ENCODE results near the gene DHX58. TPM values are rescaled to one million over a fixed set of nuclear protein-coding genes. Genes with fewer than 3 reads are reported as not detected.

DHX58 gene
- total and polyA plus RNA-seq, 2 donors from 2014 or later: 22.1 to 27.5 TPM

GRCh38 chr17:42122371-42123303 lies 10.1 kb upstream of the DHX58 start, which contains the start of gene HSPB9:
HSPB9 (plus strand) TSS chr17:42122804; CDS start chr17:42122851, 47 bp downstream.
- DNase-seq: peak in 4 of 5 donors; percentile 50 to 80 (median 55)
- no peak for FAIRE-seq
- TF ChIP-seq CTCF (IDR thresholded peaks at IDR 0.05; ENCODE audit: borderline replicate concordance, extremely low read depth, insufficient read depth): no peak
- intact Hi-C loops (cut with DNase I): no loop called here
- Histone ChIP-seq H3K36me3 (ENCODE audit: control insufficient read depth in 2 of 3, insufficient read depth in 3 of 3, low read length in 3 of 3) (peaks cover 2 to 28% (median 9%) of the 10 kb centered on the region in 3 donors), H3K9ac (ENCODE audit: low read length in 3 of 3) (peak within 1 kb of the TSS in 2 of 3 donors; percentile 33 to 53), H3K4me3 (ENCODE audit: low read length in 3 of 3) (peak within 1 kb of the TSS in 1 of 3 donors; percentile 46), H3K9me3 (ENCODE audit: control insufficient read depth in 2 of 3, insufficient read depth in 1 of 3, low read length in 3 of 3) (no peaks in the 10 kb centered on the region), H3K4me1 (ENCODE audit: control insufficient read depth in 2 of 3, insufficient read depth in 2 of 3, low read depth in 1 of 3, low read length in 3 of 3) (peaks cover 0 to 9% (median 6%) of the 10 kb centered on the region in 3 donors), H3K27me3 (ENCODE audit: control insufficient read depth, insufficient read depth, low read length) (no peaks in the 10 kb centered on the region), H3K27ac (ENCODE audit: low read depth in 2 of 2, low read length in 2 of 2) (no peak within 1 kb of the TSS)

GRCh38 chr17:42120770-42121769 lies 8.6 kb upstream of the DHX58 start, which contains the start of gene KAT2A:
KAT2A (minus strand) TSS chr17:42121367; CDS start chr17:42121304, 63 bp downstream.
- H3K9ac ChIP-seq (ENCODE audit: low read length in 3 of 3): peak within 1 kb of the TSS in 1 of 3 donors; percentile 53

More at GRCh38 chr17:42120770-42121769, 8.6 kb upstream of the DHX58 start, which contains the start of gene KAT2A:
- no peak for FAIRE-seq
- peaks cover 2 to 21% (median 4%) of the 10 kb centered on the region in 3 donors for H3K36me3 ChIP-seq (ENCODE audit: control insufficient read depth in 2 of 3, insufficient read depth in 3 of 3, low read length in 3 of 3)
- DNase-seq: peak; percentile 83 to 94 (median 90)
- TF ChIP-seq CTCF (IDR thresholded peaks at IDR 0.05; ENCODE audit: borderline replicate concordance, extremely low read depth, insufficient read depth): no peak
- H3K4me1 ChIP-seq (ENCODE audit: control insufficient read depth in 2 of 3, insufficient read depth in 2 of 3, low read depth in 1 of 3, low read length in 3 of 3): peaks cover 0 to 9% (median 6%) of the 10 kb centered on the region in 3 donors
- intact Hi-C loops (cut with DNase I): no loop called here
- no peaks in the 10 kb centered on the region for H3K27me3 ChIP-seq (ENCODE audit: control insufficient read depth, insufficient read depth, low read length)
- H3K4me3 ChIP-seq (ENCODE audit: low read length in 3 of 3): peak within 1 kb of the TSS in 1 of 3 donors; percentile 46
- peak within 1 kb of the TSS; percentile 18 to 55 for H3K27ac ChIP-seq (ENCODE audit: low read depth in 2 of 2, low read length in 2 of 2)
- H3K9me3 ChIP-seq (ENCODE audit: control insufficient read depth in 2 of 3, insufficient read depth in 1 of 3, low read length in 3 of 3): no peaks in the 10 kb centered on the region
